Measurements from ENCODE around the gene TTC9B. TPM values are rescaled to one million over a fixed set of nuclear protein-coding genes. Genes with fewer than 3 reads are reported as not detected.

The TTC9B gene
- not detected in 2 replicates for total RNA-seq (2014; rRNA removed; shearing (Covaris generic); ENCODE audit: low replicate concordance)

GRCh38 chr19:40217934-40218890, at the start of gene TTC9B:
Gene TTC9B (minus strand): TSS chr19:40218384. CDS start chr19:40218381, 3 bp downstream.
- DNase-seq (ENCODE audit: low read depth), result no peak
- in situ Hi-C loops (cut with HindIII; ENCODE audit: low pct_unique_long_range_greater_than_20kb, low sequenced_read_pairs), result no loop called here

GRCh38 chr19:40267601-40267997, 49.4 kb upstream of the TTC9B start:
- in situ Hi-C loops (cut with HindIII; ENCODE audit: low pct_unique_long_range_greater_than_20kb, low sequenced_read_pairs), result no loop called here

GRCh38 chr19:40266912-40267600, 48.9 kb upstream of the TTC9B start:
- DNase-seq (ENCODE audit: low read depth), result no peak
- in situ Hi-C loops (cut with HindIII; ENCODE audit: low pct_unique_long_range_greater_than_20kb, low sequenced_read_pairs), result no loop called here

More at GRCh38 chr19:40267601-40267997, 49.4 kb upstream of the TTC9B start:
- no peak for DNase-seq (ENCODE audit: low read depth)

GRCh38 chr19:40266119-40266518, 47.9 kb upstream of the TTC9B start:
- in situ Hi-C loops (cut with HindIII; ENCODE audit: low pct_unique_long_range_greater_than_20kb, low sequenced_read_pairs), result no loop called here
- no peak for DNase-seq (ENCODE audit: low read depth)

- in situ Hi-C loops (cut with HindIII; ENCODE audit: low pct_unique_long_range_greater_than_20kb, low sequenced_read_pairs), result no loop called here
- no peak for DNase-seq (ENCODE audit: low read depth)
Observed at GRCh38 chr19:40265763-40266099, 47.5 kb upstream of the TTC9B start.

GRCh38 chr19:40265055-40265762, 47.0 kb upstream of the TTC9B start:
- in situ Hi-C loops (cut with HindIII; ENCODE audit: low pct_unique_long_range_greater_than_20kb, low sequenced_read_pairs), result no loop called here
- DNase-seq (ENCODE audit: low read depth), result no peak

- no peak for DNase-seq (ENCODE audit: low read depth)
- in situ Hi-C loops (cut with HindIII; ENCODE audit: low pct_unique_long_range_greater_than_20kb, low sequenced_read_pairs), result no loop called here
Observed at GRCh38 chr19:40264314-40265054, 46.3 kb upstream of the TTC9B start.

- in situ Hi-C loops (cut with HindIII; ENCODE audit: low pct_unique_long_range_greater_than_20kb, low sequenced_read_pairs), result no loop called here
- DNase-seq (ENCODE audit: low read depth), result no peak
Observed at GRCh38 chr19:40263440-40264313, 45.5 kb upstream of the TTC9B start.

- no peak for DNase-seq (ENCODE audit: low read depth)
- in situ Hi-C loops (cut with HindIII; ENCODE audit: low pct_unique_long_range_greater_than_20kb, low sequenced_read_pairs), result no loop called here
Observed at GRCh38 chr19:40262422-40262821, 44.2 kb upstream of the TTC9B start.

- in situ Hi-C loops (cut with HindIII; ENCODE audit: low pct_unique_long_range_greater_than_20kb, low sequenced_read_pairs), result no loop called here
- DNase-seq (ENCODE audit: low read depth), result no peak
Observed at GRCh38 chr19:40261631-40262030, 43.4 kb upstream of the TTC9B start.

GRCh38 chr19:40257096-40257517, 38.9 kb upstream of the TTC9B start:
- in situ Hi-C loops (cut with HindIII; ENCODE audit: low pct_unique_long_range_greater_than_20kb, low sequenced_read_pairs), result no loop called here
- DNase-seq (ENCODE audit: low read depth), result peak; percentile 49

GRCh38 chr19:40256512-40256911, 38.3 kb upstream of the TTC9B start:
- DNase-seq (ENCODE audit: low read depth), result no peak
- in situ Hi-C loops (cut with HindIII; ENCODE audit: low pct_unique_long_range_greater_than_20kb, low sequenced_read_pairs), result no loop called here

- DNase-seq (ENCODE audit: low read depth), result no peak
- in situ Hi-C loops (cut with HindIII; ENCODE audit: low pct_unique_long_range_greater_than_20kb, low sequenced_read_pairs), result no loop called here
Observed at GRCh38 chr19:40255619-40256166, 37.5 kb upstream of the TTC9B start.

- in situ Hi-C loops (cut with HindIII; ENCODE audit: low pct_unique_long_range_greater_than_20kb, low sequenced_read_pairs), result no loop called here
Observed at GRCh38 chr19:40254714-40255418, 36.7 kb upstream of the TTC9B start.

GRCh38 chr19:40253611-40254092, 35.5 kb upstream of the TTC9B start:
- in situ Hi-C loops (cut with HindIII; ENCODE audit: low pct_unique_long_range_greater_than_20kb, low sequenced_read_pairs), result no loop called here
- DNase-seq (ENCODE audit: low read depth), result no peak

More at GRCh38 chr19:40254714-40255418, 36.7 kb upstream of the TTC9B start:
- no peak for DNase-seq (ENCODE audit: low read depth)

GRCh38 chr19:40252395-40252794, 34.2 kb upstream of the TTC9B start:
- in situ Hi-C loops (cut with HindIII; ENCODE audit: low pct_unique_long_range_greater_than_20kb, low sequenced_read_pairs), result no loop called here

More at GRCh38 chr19:40252395-40252794, 34.2 kb upstream of the TTC9B start:
- DNase-seq (ENCODE audit: low read depth), result no peak

Data from Caki2 (cell line).